Muscle of leg (tissue), 11 donors: Measurements from ENCODE around the gene DENND5B. TPM values are rescaled to one million over a fixed set of nuclear protein-coding genes. Genes with fewer than 3 reads are reported as not detected.
A peak's percentile ranks its signal among the peaks of the same experiment; 100 is the strongest.

Experiments used
- DNase-seq: peaks from one replicate; pipeline ENCODE4 v3.0.0; 2013
- H3K27ac ChIP-seq: one replicate; pipeline ENCODE4 v1.5.1; 2013; ENCODE audit warnings: mild to moderate bottlenecking, low read length, control low read depth
- H3K27me3 ChIP-seq: one replicate; pipeline ENCODE4 v1.6.1; 2013; ENCODE audit warnings: low read length; ENCODE audit not compliant: control insufficient read depth, insufficient read depth
- H3K36me3 ChIP-seq: one replicate; pipeline ENCODE4 v1.6.1; 2013; ENCODE audit warnings: low read length; ENCODE audit not compliant: control insufficient read depth, insufficient read depth
- H3K4me1 ChIP-seq: one replicate; pipeline ENCODE4 v1.6.1; 2013; ENCODE audit warnings: low read length; ENCODE audit not compliant: control insufficient read depth, insufficient read depth
- H3K4me3 ChIP-seq: one replicate; pipeline ENCODE4 v1.5.1; 2013; ENCODE audit warnings: low read length, control low read depth
- H3K9me3 ChIP-seq: replicated peaks from 2 replicates; pipeline ENCODE4 v1.6.1; 2013; ENCODE audit warnings: low read depth, low read length; ENCODE audit not compliant: control insufficient read depth
- WGBS: methylation state at CpG from one replicate; pipeline ENCODE4 v1.1.5; 2013; ENCODE audit warnings: missing lambda C conversion rate; ENCODE audit not compliant: insufficient coverage; 5-methylcytosine and 5-hydroxymethylcytosine counted together
- polyA plus RNA-seq, 8 donors: library from polyadenylated mRNA; unstranded; fragments of 120-200 nt; gene quantifications; one replicate each; pipeline versions ENCODE4 v1.2.1 to v1.2.3, GENCODE V29; 2013; ENCODE audit warnings: inconsistent platforms in 1 of 8, low replicate concordance in 1 of 8; ENCODE audit not compliant: insufficient read length in 8 of 8, insufficient read depth in 1 of 8
- total RNA-seq: library from RNA; stranded (reverse); fragments of 120-200 nt; gene quantifications from one replicate; pipeline ENCODE4 v1.2.4, GENCODE V29; 2013

DENND5B gene
- total and polyA plus RNA-seq, 9 donors = 13.2 to 22.3 (median 20.0) TPM

DNA sequence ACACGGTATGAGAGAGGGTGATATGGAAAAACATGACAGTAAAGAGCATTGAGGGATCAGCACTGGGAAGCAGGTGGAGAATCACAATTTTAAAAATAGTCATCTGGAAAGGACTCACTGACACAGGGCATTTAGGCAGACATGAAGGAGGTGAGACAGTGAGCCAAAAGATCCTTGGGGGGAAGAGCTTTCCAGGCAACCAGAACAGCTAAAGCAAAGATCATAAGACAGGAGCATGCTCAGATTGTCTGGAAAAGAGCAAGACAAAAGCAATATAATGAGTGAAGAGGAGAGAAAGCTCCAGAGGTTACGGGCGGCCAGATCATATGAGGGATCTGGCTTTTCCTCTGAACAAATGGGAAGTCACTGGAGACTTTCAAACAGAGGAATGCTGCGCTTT is 63.9 kb downstream of the DENND5B start:
- H3K27me3 ChIP-seq = no peaks in the 10 kb centered on the region
- DNase-seq = peak; percentile 39
- H3K4me1 ChIP-seq = peaks cover 4% of the 10 kb centered on the region
- H3K4me3 ChIP-seq = no peak overlapping the region
- 60% methylated on average over 3 of the region's 4 CpGs for WGBS
- no peak overlapping the region for H3K27ac ChIP-seq
- no peaks in the 10 kb centered on the region for H3K36me3 ChIP-seq
- H3K9me3 ChIP-seq = no peaks in the 10 kb centered on the region

GRCh38 chr12:31526158-31526546 is 64.8 kb downstream of the DENND5B start:
- Histone ChIP-seq H3K36me3 (no peaks in the 10 kb centered on the region), H3K27ac (no peak overlapping the region), H3K27me3 (no peaks in the 10 kb centered on the region), H3K4me1 (peaks cover 4% of the 10 kb centered on the region), H3K9me3 (no peaks in the 10 kb centered on the region), H3K4me3 (no peak overlapping the region)
- WGBS = no CpG with 5 or more reads among the region's 4 CpGs
- no peak for DNase-seq

GRCh38 chr12:31525496-31526157 is 65.3 kb downstream of the DENND5B start:
- Histone ChIP-seq H3K36me3 (no peaks in the 10 kb centered on the region), H3K9me3 (no peaks in the 10 kb centered on the region), H3K4me3 (no peak overlapping the region), H3K27ac (no peak overlapping the region), H3K4me1 (peaks cover 4% of the 10 kb centered on the region), H3K27me3 (no peaks in the 10 kb centered on the region)
- no CpG with 5 or more reads among the region's 3 CpGs for WGBS
- no peak for DNase-seq

GRCh38 chr12:31524791-31525495 is 66.0 kb downstream of the DENND5B start:
- H3K4me3 ChIP-seq = no peak overlapping the region
- DNase-seq = peak; percentile 7
- H3K27ac ChIP-seq = no peak overlapping the region
- H3K4me1 ChIP-seq = peaks cover 4% of the 10 kb centered on the region
- H3K9me3 ChIP-seq = no peaks in the 10 kb centered on the region
- no peaks in the 10 kb centered on the region for H3K27me3 ChIP-seq
- no peaks in the 10 kb centered on the region for H3K36me3 ChIP-seq
- WGBS = no CpG with 5 or more reads among the region's 1 CpG

GRCh38 chr12:31523306-31523705 is 67.6 kb downstream of the DENND5B start:
- no peaks in the 10 kb centered on the region for H3K36me3 ChIP-seq
- no CpG with 5 or more reads among the region's 2 CpGs for WGBS
- no peak overlapping the region for H3K27ac ChIP-seq
- no peaks in the 10 kb centered on the region for H3K27me3 ChIP-seq
- no peak overlapping the region for H3K4me3 ChIP-seq
- no peaks in the 10 kb centered on the region for H3K9me3 ChIP-seq
- H3K4me1 ChIP-seq = peaks cover 7% of the 10 kb centered on the region
- no peak for DNase-seq

DNA sequence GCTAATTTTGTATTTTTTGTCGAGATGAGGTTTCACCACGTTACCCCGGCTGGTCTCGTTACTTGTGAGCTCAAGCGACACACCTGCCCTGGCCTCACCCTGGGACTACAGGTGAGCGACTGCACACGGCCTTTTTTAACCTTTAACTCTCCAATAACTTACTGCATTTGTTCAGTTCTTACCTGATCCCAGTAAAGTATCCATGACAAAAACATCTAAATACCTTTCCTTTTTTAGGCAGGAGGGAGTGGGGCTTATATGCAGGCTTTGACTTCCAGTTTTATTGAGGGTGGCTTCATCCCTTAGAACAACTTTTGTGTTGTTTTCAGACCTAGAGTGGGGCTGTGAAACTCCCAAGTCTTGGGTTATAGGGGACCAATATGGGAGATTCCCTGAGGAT is 68.3 kb downstream of the DENND5B start:
- DNase-seq = no peak
- Histone ChIP-seq H3K4me1 (peaks cover 11% of the 10 kb centered on the region), H3K27ac (no peak overlapping the region), H3K27me3 (no peaks in the 10 kb centered on the region), H3K36me3 (no peaks in the 10 kb centered on the region), H3K9me3 (no peaks in the 10 kb centered on the region), H3K4me3 (no peak overlapping the region)
- 65% methylated on average over 6 of the region's 7 CpGs for WGBS

DNA sequence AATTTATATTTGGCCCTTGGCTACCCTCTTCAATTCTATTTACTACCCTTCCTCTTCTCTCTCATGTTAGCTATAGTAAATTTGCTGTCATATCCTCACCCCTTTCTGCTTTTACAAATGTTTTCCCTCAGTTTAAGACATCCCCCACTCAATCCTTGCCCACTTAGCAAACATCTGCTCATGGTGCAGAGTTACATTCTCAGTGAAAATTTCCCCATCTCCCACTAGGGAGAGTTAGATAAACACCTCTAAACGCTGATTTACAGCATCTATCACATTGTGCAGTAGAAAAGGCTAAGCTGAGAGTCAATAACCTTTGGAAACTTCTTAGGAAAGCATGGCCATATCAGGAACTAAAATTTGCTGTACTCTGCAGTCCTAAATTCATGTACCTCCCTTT is 69.0 kb downstream of the DENND5B start:
- no peak overlapping the region for H3K4me3 ChIP-seq
- DNase-seq = no peak
- peaks cover 7% of the 10 kb centered on the region for H3K4me1 ChIP-seq
- WGBS = no CpG with 5 or more reads among the region's 1 CpG
- H3K27me3 ChIP-seq = no peaks in the 10 kb centered on the region
- no peaks in the 10 kb centered on the region for H3K36me3 ChIP-seq
- no peak overlapping the region for H3K27ac ChIP-seq
- no peaks in the 10 kb centered on the region for H3K9me3 ChIP-seq

DNA sequence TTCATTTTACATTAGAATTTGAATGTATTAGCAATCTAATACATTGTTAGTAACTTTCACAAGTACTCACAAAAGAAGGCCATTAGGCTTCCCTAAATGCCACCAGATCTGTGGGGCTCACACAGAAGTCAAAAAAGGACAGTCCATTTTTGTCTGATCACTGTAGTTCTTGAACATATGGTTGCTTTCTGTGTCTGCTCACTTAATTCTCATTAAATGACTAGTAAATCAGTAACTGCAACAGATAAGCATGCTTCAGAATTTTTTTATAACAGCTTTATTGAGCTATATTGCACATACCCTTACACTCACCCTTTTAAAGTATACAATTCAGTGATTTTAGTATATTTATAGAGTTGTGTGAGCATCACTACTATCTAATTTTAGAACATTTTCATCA is 71.4 kb downstream of the DENND5B start:
- Histone ChIP-seq H3K4me3 (no peak overlapping the region), H3K9me3 (no peaks in the 10 kb centered on the region), H3K27ac (no peak overlapping the region), H3K27me3 (no peaks in the 10 kb centered on the region), H3K36me3 (no peaks in the 10 kb centered on the region), H3K4me1 (peaks cover 7% of the 10 kb centered on the region)
- no peak for DNase-seq

- no peaks in the 10 kb centered on the region for H3K27me3 ChIP-seq
- H3K36me3 ChIP-seq = no peaks in the 10 kb centered on the region
- WGBS = 33% methylated on average over 1 of the region's 4 CpGs
- no peaks in the 10 kb centered on the region for H3K9me3 ChIP-seq
- DNase-seq = peak; percentile 72
- H3K27ac ChIP-seq = peak overlapping the region; percentile 8
- peaks cover 7% of the 10 kb centered on the region for H3K4me1 ChIP-seq
- H3K4me3 ChIP-seq = no peak overlapping the region
These were observed 72.2 kb downstream of the DENND5B start for GRCh38 chr12:31518680-31519227.

GRCh38 chr12:31517994-31518393 is 72.9 kb downstream of the DENND5B start:
- no CpG with 5 or more reads among the region's 1 CpG for WGBS
- no peaks in the 10 kb centered on the region for H3K36me3 ChIP-seq
- no peak overlapping the region for H3K4me3 ChIP-seq
- peaks cover 7% of the 10 kb centered on the region for H3K4me1 ChIP-seq
- no peak for DNase-seq
- H3K27me3 ChIP-seq = no peaks in the 10 kb centered on the region
- H3K9me3 ChIP-seq = no peaks in the 10 kb centered on the region
- H3K27ac ChIP-seq = no peak overlapping the region
